HG03135 (cell line): ENCODE data around the gene ENHO.

Experiments
- ATAC-seq: cut with Tn5 transposase; IDR thresholded peaks from one replicate; pipeline ENCODE4 v1.9.1; 2021; ENCODE audit warnings: mild to moderate bottlenecking, moderate library complexity; ENCODE audit not compliant: unreplicated experiment

Gene ENHO

GRCh38 chr9:34522971-34523797 is at the start of gene ENHO:
Gene ENHO, minus strand, starts transcription at chr9:34522990. Its CDS starts 1,295 bp downstream, at chr9:34521695.
- ATAC-seq, result peak; percentile 91

GRCh38 chr9:34572092-34572491 is 49.3 kb upstream of the ENHO start:
- ATAC-seq, result no peak

- ATAC-seq, result no peak
Observed at GRCh38 chr9:34571481-34571810, 48.7 kb upstream of the ENHO start.

- no peak for ATAC-seq
Observed at GRCh38 chr9:34570809-34571480, 48.2 kb upstream of the ENHO start.

- no peak for ATAC-seq
Observed at GRCh38 chr9:34570376-34570775, 47.6 kb upstream of the ENHO start.

GRCh38 chr9:34568774-34569173 is 46.0 kb upstream of the ENHO start:
- no peak for ATAC-seq

GRCh38 chr9:34568133-34568532 is 45.3 kb upstream of the ENHO start:
- no peak for ATAC-seq

- no peak for ATAC-seq
Observed at GRCh38 chr9:34566972-34567371, 44.2 kb upstream of the ENHO start.

GRCh38 chr9:34566322-34566721 is 43.5 kb upstream of the ENHO start:
- ATAC-seq, result no peak

GRCh38 chr9:34565856-34566255 is 43.1 kb upstream of the ENHO start:
- no peak for ATAC-seq

GRCh38 chr9:34564617-34565016 is 41.8 kb upstream of the ENHO start:
- ATAC-seq, result no peak

GRCh38 chr9:34563262-34563661 is 40.5 kb upstream of the ENHO start:
- ATAC-seq, result no peak

- no peak for ATAC-seq
Observed at GRCh38 chr9:34562135-34562745, 39.5 kb upstream of the ENHO start.

- no peak for ATAC-seq
Observed at GRCh38 chr9:34560599-34561214, 37.9 kb upstream of the ENHO start.

- no peak for ATAC-seq
Observed at GRCh38 chr9:34559624-34560455, 37.0 kb upstream of the ENHO start.

GRCh38 chr9:34558919-34559623 is 36.3 kb upstream of the ENHO start:
- ATAC-seq, result no peak

GRCh38 chr9:34558364-34558763 is 35.6 kb upstream of the ENHO start:
- no peak for ATAC-seq

GRCh38 chr9:34557426-34558321 is 34.9 kb upstream of the ENHO start:
- ATAC-seq, result no peak

- ATAC-seq, result no peak
Observed at GRCh38 chr9:34556949-34557348, 34.2 kb upstream of the ENHO start.
